ENCODE results near the gene IGFBP3. TPM values are rescaled to one million over a fixed set of nuclear protein-coding genes. Genes with fewer than 3 reads are reported as not detected.

IGFBP3 gene
- total and polyA plus RNA-seq, 9 of the 15 experiments (the other 6 are each of a cell fraction or from before 2014, with no cell fraction given), result 0.08 to 0.22 (median 0.10) TPM; not detected in 5

- ChIA-PET CTCF (ENCODE audit: low intra/inter-chr PET ratio) (no interaction called here), POLR2A (no interaction called here)
- Histone ChIP-seq H3K9me1 (ENCODE audit: control insufficient read depth, insufficient read depth, low read length) (no peaks in the 10 kb centered on the region), H3K36me3 (ENCODE audit: control insufficient read depth, insufficient read depth, low read length) (no peaks in the 10 kb centered on the region), H2AFZ (ENCODE audit: low read depth, low read length) (no peak overlapping the region), H3K4me1 (replicated peaks in 1 of 2; ENCODE audit: control insufficient read depth in 2 of 2, insufficient read depth in 2 of 2, low read length in 2 of 2) (peaks cover 0 to 3% of the 10 kb centered on the region in 2 experiments; a peak in 1 of 5 replicates), H3K27ac (ENCODE audit: extremely low read depth, low read depth, low read length) (no peak overlapping the region), H3K4me3 (no peak overlapping the region), H4K20me1 (replicated peaks; ENCODE audit: control insufficient read depth, insufficient read depth, low read length) (no peaks in the 10 kb centered on the region), H3K9me3 (replicated peaks; ENCODE audit: control insufficient read depth, insufficient read depth, low read depth, low read length) (no peaks in the 10 kb centered on the region), H3K4me2 (ENCODE audit: insufficient read depth, low read length) (no peak overlapping the region), H3K79me2 (ENCODE audit: control insufficient read depth, insufficient read depth, low read length) (no peaks in the 10 kb centered on the region), H3K27me3 (ENCODE audit: control insufficient read depth in 2 of 2, insufficient read depth in 2 of 2, low read length in 2 of 2) (peaks cover 3 to 20% of the 10 kb centered on the region in 2 experiments; a peak in 4 of 5 replicates), H3K9ac (ENCODE audit: insufficient read depth in 1 of 2, low read depth in 2 of 2, low read length in 2 of 2) (no peak overlapping the region)
- no peak for FAIRE-seq
- DNase-seq (ENCODE audit: extremely low read depth in 1 of 4, low spot score in 3 of 4), result no peak
- TF ChIP-seq ZNF780A (CRISPR knock-in tag; IDR thresholded peaks at IDR 0.05) (no peak), ARHGAP35 (IDR thresholded peaks at IDR 0.05; ENCODE audit: partially characterized antibody) (no peak), ZBTB34 (CRISPR knock-in tag; IDR thresholded peaks at IDR 0.05) (no peak), MCM3 (IDR thresholded peaks at IDR 0.05) (no peak), U2AF1 (optimal IDR thresholded peaks at IDR 0.05; ENCODE audit: low read depth, low read length) (no peak), GABPB2 (CRISPR knock-in tag; conservative IDR thresholded peaks at IDR 0.05) (no peak), ZNF77 (CRISPR knock-in tag; IDR thresholded peaks at IDR 0.05) (no peak), CUX1 (CRISPR knock-in tag; IDR thresholded peaks at IDR 0.05) (no peak), CREB1 (IDR thresholded peaks at IDR 0.05) (no peak), CREB1 (CRISPR knock-in tag; IDR thresholded peaks at IDR 0.05) (no peak), BHLHE40 (IDR thresholded peaks at IDR 0.05; ENCODE audit: low read length) (no peak)
- TF ChIP-seq, protein P1, sequence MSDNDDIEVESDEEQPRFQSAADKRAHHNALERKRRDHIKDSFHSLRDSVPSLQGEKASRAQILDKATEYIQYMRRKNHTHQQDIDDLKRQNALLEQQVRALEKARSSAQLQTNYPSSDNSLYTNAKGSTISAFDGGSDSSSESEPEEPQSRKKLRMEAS (CRISPR knock-in tag; IDR thresholded peaks at IDR 0.05), result no peak
- TF ChIP-seq, protein P2, sequence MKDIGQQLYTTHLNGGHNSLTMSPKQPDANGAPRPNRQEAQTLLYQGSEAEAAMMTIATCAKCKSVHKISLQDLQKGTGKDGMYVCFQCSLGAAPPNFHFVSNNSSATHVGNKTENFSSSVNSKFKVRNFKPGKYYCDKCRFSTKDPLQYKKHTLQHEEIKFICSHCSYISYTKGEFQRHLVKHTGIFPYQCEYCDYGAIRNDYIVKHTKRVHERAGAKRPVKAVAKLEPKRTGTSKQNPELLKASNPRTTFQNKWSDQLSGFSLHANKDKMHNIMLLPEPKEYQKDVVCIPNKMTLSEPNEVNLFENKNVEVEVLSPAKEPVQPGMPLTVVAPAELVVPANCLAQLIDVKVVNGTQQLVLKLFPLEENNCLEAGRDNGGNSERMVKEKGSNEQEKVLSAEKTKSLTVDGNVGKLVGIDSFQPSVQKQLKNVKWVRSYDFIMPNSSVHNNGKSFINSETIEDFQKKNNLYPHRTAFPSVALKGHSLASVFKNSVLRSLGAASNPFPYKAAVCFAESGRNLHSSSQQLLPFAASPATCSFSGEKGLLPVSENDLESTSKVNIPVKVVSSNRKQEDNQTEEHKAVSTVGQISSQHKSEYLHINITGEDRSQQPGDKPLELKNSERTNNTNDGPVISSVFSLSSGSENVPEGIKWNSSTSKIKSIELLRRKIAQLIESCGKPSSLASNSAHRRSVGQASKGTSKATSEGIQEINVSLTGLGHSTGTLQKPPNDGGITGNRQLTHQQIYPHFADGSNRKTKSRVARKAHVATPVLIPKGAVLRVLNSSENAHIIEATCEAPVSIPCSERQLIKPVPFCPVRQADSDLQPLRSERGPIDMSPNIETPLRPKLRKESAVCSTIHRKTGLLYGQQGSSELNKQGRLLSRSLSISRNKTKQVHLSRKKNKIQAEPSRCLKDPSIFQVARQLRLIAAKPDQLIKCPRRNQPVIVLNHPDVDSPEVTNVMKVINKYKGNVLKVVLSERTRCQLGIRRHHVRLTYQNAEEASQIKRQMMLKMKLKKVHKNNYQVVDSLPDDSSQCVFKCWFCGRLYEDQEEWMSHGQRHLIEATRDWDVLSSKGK (CRISPR knock-in tag; IDR thresholded peaks at IDR 0.05), result no peak
- no peak for ATAC-seq
- intact Hi-C loops (cut with micrococcal nuclease) (no loop called here), in situ Hi-C loops (cut with MboI) (no loop called here)
- 0% methylated on average over 5 of the region's 5 CpGs for WGBS (ENCODE audit: insufficient coverage, low coverage, missing lambda C conversion rate)
- no TSS peak for BruUV-seq (replicated peaks)
Observed at GRCh38 chr7:45893374-45893995, 27.6 kb downstream of the IGFBP3 start.
